Measurements from ENCODE around the gene MMS22L.

The MMS22L gene

DNA sequence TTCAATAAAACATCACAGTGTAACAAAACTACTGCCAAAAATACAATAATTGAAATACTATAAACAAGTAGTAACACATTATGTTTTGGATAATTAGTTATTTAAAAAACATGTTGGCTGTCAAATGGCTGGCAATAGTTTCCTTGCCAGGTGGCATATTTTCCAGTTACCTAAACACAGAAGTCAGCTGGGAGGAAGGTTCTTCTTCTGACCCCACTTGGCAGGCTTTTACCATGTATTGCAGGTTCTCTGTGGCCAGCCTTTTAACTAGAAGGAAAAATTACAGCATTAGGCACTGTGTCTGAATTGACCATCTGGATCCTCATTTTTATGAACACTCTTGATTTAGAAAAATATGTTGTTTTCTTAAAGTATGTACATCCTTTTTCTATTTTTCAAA is 131.4 kb downstream of the MMS22L start:
- in situ Hi-C loops (cut with MboI; ENCODE audit: low sequenced_read_pairs) = no loop called here

DNA sequence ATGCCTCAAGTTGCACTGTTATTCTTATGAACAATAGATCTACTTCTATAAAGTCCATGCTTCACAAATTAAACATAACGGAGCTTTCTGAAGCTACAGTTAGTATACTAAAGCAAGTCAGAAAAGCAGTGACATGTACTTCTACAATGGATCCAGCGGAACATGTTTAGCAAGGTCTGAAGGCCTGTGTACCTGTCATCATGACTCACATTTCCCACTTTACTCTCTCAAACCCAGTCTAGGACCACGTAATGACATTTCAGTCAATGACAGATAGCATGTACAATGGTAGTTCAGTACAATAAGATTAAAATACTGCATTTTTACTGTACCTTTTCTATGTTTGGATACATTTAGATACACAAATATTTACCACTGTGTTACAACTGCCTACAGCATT is 132.1 kb downstream of the MMS22L start:
- in situ Hi-C loops (cut with MboI; ENCODE audit: low sequenced_read_pairs) = no loop called here

GRCh38 chr6:97147421-97147820 is 135.6 kb downstream of the MMS22L start:
- in situ Hi-C loops (cut with MboI; ENCODE audit: low sequenced_read_pairs) = no loop called here

DNA sequence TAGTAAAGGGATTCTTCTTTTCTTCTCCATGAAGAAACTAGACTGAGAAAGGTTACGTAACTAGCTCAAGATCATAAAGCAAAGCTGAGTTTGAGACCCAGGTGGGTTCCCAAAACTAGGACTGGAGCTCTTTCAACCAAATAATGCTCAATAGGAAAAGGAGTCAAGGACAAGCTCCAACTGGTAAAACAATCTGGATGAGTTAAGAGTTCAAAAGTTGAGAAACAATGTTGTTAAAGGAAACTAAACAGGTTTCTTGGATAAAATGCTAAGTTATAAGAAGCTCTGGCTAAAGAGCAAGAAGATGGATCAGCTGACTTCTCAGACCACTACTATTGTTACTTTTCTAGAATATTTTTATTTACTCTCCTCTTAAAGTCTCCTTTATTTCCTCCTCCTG is 137.3 kb downstream of the MMS22L start:
- in situ Hi-C loops (cut with MboI; ENCODE audit: low sequenced_read_pairs) = no loop called here

DNA sequence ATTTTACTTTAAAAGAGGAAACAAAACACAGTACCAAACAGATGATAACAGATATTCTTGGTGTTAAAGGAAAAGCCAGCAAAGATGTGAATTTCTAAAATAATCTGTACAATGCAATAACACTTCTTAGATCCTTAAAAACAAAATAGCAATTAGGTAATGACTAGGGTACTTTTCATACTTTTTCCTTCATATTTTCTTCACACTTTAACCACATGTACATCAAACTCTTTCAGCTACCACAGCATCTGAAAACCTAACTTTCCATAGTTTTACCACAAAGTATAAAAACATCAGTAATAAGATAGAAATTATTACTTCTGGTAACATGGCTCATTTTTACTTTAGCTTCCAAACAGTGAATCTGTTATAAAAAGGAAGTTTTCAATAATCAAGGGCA is 141.3 kb downstream of the MMS22L start:
- in situ Hi-C loops (cut with MboI; ENCODE audit: low sequenced_read_pairs) = no loop called here

- in situ Hi-C loops (cut with MboI; ENCODE audit: low sequenced_read_pairs) = no loop called here
Measured at GRCh38 chr6:97138581-97138980, 144.4 kb downstream of the MMS22L start.

DNA sequence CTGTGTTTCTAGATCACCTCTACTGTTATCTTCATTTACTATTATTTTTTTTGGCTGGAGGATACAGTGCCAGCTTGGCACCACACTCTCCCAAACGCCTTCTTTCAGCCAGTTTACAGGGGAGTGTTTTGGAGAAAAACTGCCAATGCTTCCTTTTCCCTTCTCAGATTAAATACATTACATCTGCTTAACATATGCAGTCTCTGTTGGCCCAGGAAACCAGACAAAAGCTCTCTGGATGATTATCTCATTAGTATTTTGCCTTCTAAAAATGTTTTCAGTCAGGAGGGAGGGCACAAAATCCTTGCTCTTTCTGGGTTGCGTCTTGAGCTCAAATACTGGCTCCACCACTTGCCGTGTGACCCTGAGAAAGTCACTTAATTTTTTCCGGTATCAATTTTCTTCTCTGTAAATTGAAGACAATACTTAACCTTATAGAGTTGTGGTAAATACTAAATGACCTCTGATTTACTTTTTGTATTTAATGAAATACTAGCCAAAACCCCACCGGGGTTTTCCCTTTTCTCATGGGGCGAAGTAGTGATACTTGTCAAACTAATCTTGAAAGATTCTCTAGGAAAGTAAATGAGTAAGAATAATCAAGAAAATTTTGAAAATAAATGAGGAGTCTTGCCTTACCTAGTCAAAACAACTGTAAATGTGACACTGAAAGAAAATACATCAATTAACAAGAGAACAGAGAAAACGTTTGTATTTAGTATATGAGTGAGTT is 146.2 kb downstream of the MMS22L start:
- in situ Hi-C loops (cut with MboI; ENCODE audit: low sequenced_read_pairs) = no loop called here

DNA sequence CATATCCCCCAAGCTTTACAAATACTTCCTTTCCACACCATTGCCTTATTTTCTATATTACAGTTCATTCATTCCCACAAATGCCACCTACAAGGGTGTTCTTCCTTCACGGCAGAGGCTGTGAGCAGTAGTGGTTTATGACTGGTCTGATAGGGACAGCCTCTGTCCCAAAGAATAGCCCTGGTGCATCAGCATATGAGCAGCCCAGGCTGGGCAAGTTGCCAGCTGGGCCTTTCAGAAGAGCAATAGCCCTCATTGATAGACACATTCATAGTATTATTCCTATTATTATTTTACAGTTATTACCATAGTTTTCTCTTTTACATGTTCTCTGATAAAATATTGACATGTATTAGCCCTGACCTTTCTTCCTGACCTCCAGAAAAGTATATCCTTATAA is 149.9 kb downstream of the MMS22L start:
- in situ Hi-C loops (cut with MboI; ENCODE audit: low sequenced_read_pairs) = no loop called here

GRCh38 chr6:97129106-97129505 is 153.9 kb downstream of the MMS22L start:
- in situ Hi-C loops (cut with MboI; ENCODE audit: low sequenced_read_pairs) = no loop called here

DNA sequence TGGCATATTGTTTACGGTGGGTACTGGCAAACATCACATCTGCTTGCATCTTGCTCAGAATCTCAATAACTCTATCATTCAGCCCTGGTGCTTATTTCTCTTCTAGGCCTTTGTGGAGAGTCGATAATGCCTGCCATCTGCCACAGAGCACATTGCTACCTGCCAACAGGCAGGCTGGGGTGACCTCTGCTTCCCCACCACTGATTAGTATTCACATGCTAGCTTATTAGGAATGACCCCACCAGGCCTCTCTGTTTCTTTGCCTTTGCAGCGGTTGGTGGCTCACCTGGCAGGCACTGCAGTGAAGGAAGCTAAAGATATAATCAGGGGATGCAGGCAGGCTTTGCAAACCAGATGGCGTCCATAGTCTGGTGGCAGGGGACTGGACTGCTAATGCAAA is 154.5 kb downstream of the MMS22L start:
- in situ Hi-C loops (cut with MboI; ENCODE audit: low sequenced_read_pairs) = no loop called here

DNA sequence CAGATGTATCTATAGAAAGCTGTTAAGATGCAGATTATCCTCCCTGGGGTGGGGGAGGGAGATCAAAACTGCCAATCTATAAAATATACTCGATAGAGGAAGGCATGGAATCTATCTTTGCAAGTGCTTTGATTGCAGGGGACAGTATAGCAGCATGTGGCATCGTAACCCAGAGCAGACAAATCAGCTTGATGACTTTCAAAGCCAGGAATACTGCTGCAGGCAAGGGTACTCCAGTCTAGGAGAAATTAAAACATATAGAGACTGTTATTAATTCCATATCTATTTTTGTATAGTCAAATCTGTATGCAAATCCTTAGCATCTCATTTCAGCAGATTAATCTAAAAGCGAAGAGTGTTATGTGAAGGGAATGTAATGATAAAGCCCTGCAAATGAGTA is 159.4 kb downstream of the MMS22L start:
- in situ Hi-C loops (cut with MboI; ENCODE audit: low sequenced_read_pairs) = no loop called here

DNA sequence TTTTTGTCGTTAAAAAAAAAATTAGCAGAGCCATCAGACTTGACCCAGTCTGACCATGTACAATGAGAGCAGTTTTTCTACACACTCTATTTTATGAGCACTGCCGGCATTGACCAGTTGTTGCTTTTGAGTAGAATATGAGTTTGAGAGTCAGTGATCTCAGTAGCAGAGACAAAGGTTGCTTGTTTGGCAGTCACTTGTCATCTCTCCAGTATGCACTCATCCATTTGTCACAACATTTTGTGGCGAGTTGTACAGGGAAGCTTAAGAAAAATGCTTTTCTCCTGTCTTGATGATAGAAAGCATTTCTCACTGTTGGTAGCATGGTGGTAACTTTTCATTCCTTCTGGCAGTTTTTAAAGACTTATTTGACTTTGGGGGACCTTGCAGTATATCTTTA is 159.9 kb downstream of the MMS22L start:
- in situ Hi-C loops (cut with MboI; ENCODE audit: low sequenced_read_pairs) = no loop called here

GRCh38 chr6:97120511-97120910 is 162.5 kb downstream of the MMS22L start:
- in situ Hi-C loops (cut with MboI; ENCODE audit: low sequenced_read_pairs) = no loop called here

DNA sequence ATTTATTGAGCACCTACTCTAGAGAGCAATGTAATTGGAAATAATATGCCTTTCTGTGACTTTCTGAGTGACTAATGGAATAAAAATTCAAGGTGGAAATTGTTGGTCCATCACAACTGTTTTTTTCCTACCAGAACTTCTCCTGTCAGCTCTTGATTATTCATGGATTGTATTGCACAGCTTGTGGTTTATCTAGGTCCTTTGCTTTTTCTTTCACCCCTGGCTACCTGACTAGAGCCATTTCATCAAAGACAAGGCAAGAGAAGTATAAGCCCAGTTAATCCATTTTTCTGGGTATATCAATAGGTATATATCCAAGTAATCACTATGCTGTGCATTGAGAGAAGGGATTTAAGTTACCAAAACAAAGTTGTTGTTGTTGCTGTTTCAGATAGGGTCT is 168.4 kb downstream of the MMS22L start:
- in situ Hi-C loops (cut with MboI; ENCODE audit: low sequenced_read_pairs) = no loop called here

DNA sequence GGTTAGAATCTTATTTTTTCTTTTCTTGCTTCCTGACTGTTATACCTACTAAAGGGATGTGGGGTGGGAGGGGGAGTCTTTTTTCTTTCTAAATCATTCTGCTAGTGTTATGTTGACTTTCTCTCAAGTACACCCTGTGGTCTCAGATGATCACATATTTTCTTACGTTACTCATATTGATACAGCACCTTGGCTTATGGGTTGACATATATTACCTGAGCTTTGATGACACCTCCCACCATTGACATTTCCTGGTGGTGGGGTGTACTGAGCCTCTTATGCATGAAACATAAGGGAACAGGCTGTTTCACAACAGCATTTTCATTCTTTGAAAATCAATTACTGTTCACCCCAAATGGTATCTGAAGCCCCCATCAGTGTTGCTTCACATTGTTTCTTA is 169.8 kb downstream of the MMS22L start:
- in situ Hi-C loops (cut with MboI; ENCODE audit: low sequenced_read_pairs) = no loop called here

DNA sequence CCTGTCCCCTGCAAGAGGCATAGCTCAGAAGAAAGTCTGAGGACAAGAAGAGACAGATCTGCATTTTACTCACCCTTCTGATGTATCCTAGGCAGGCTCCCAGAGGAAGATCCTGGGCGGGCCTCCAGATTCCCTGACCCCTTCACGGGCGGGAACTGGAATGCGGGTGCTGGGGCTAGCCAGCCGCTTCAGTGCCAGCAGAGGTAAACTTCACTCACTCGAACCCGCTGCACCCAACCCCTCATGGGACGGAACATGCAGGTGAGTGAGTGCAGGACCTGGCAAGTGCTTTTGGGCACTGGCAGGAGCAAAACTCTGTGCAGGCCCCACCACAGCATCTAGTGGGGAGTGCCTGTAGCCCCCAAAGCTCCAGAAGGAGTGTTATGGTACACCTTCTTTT is 171.8 kb downstream of the MMS22L start:
- in situ Hi-C loops (cut with MboI; ENCODE audit: low sequenced_read_pairs) = no loop called here

GRCh38 chr6:97110626-97111025 is 172.4 kb downstream of the MMS22L start:
- in situ Hi-C loops (cut with MboI; ENCODE audit: low sequenced_read_pairs) = no loop called here

GRCh38 chr6:97110149-97110548 is 172.9 kb downstream of the MMS22L start:
- in situ Hi-C loops (cut with MboI; ENCODE audit: low sequenced_read_pairs) = no loop called here

- in situ Hi-C loops (cut with MboI; ENCODE audit: low sequenced_read_pairs) = no loop called here
Measured at GRCh38 chr6:97109444-97109843, 173.6 kb downstream of the MMS22L start.

DNA sequence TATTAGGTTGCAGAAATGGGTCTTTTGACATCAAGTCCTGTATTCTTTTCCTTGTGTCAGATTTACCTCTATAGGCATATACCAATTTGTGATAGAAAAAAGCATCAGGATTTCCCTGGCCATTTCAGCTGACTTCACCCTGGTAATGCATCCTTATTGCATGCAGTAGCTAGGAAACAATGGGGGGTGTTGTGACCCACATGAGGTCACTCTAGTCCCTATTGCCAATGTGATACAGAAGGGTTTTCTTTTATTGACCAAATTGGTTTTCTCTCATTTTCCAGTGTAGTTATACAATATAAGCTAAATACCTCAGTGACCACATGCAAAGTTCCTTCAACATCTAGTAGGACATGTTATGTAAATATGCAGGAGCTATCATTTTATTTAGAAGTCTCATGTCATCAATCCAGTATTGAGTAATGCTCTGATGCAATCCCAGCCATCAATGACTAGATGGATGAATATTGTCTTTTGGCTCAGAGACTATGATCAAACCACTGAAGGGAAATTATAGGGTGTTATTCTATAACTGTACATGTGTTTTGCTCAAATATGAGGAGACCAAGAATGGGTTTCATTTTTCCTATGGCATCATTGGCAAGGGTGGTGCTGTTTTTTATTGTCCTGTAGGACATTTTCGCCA is 180.7 kb downstream of the MMS22L start:
- in situ Hi-C loops (cut with MboI; ENCODE audit: low sequenced_read_pairs) = no loop called here

DNA sequence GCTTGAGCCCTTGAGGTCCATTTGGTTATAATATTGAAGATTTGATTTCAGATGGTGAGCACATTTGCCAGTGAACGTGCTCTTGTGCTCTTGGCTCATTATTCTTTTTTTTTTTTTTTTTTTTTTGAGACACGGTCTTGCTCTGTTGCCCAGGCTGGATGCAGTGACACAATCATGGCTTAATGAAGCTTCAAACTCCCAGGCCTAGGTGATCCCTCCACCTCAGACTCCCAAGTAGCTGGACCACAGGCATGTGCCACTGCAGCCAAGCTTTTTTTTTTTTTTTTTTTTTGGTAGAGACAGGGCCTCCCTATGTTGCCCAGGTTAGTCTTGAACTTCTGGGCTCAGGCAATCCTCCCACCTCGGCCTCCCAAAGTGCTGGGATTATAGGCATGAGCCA is 182.3 kb downstream of the MMS22L start:
- in situ Hi-C loops (cut with MboI; ENCODE audit: low sequenced_read_pairs) = no loop called here

DNA sequence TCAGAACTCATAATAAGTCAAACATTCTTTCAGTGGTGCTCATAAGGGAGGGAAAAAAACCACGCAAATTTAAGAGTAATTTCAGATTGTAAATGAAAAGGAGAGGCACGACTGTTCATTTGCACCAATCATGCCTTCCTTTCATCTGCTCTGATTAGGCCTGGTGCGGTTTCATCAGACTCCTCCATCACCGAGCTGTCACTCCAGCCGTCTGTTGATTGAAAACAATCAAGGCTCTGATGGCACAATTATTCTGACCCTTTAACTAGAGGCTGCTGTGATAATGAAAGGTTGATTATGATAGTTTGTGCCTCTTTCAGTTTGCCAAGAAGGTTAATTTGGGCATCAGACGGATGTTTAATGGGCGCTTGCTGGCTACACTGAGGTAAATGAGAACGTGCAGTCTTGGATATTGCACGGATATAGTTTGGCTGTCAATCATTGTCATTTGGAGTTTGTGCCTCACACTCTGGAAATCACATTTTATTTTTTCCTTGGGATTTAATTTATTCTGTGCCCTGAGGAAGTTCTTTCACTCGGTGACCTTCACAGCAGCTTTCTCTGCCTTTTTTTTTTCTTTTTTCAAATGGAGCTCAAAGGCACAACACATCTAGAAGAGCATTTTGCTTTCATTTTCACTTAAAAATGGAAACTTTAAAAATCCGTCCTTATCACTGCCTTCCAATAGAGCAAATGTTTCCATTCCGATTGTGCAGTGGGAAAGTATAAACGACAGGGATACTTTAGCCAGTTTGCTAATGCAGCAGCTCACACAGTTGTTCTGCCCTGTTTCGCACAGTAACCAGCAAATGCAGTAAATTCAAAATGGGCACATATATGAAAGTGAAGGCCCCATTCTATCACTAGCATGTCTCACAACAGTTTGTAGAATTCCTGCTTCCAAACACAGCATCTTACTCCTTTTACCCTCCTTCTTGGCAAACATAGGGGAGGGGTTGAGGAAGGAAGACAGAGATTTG is 185.7 kb downstream of the MMS22L start:
- in situ Hi-C loops (cut with MboI; ENCODE audit: low sequenced_read_pairs) = no loop called here
